ENCODE data around the gene PGLYRP4.

PGLYRP4 gene

GRCh38 chr1:153348511-153349362 is at the start of gene PGLYRP4:
Gene PGLYRP4, minus strand, starts transcription at chr1:153348841. Its CDS starts 909 bp downstream, at chr1:153347932.
- in situ Hi-C loops (cut with HindIII; ENCODE audit: low pct_ligation_motif_present, low pct_unique_long_range_greater_than_20kb, low sequenced_read_pairs): no loop called here
- no peak for DNase-seq

DNA sequence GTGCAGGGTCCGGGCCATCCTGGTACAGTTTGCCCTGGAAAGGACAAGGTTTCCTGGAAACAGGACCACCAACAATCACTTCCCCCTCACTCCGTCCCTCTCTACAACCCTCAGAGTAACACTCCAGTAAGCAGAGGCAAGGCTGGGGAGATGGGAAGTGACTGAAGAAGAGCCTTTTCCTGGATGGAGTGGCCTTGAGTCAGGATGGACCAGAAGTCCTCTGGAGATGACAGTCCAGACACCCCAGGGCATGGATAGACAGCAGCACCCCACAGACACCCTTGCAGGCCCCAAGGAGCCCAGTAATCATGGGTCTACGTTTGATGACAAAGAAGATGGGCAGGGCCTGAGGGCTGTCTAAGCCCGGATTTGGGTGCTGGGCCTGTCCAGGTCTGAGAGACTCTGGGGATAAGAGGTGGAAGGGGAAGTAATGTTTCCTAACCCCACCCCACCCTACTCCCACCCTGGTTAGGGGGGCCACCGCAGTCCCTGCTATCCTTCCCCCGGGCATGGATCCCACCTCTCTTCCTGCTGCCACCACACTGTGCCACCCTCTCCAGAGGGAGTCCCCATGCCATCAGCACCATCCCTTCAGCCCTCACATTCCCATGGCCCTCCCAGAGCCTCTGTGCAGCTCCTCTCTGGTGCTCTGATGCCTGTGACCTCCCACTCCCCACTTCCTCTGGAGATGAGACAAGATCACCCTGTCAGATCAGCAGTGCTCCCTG is 49.4 kb upstream of the PGLYRP4 start:
- DNase-seq: no peak
- in situ Hi-C loops (cut with HindIII; ENCODE audit: low pct_ligation_motif_present, low pct_unique_long_range_greater_than_20kb, low sequenced_read_pairs): no loop called here

- in situ Hi-C loops (cut with HindIII; ENCODE audit: low pct_ligation_motif_present, low pct_unique_long_range_greater_than_20kb, low sequenced_read_pairs): no loop called here
- no peak for DNase-seq
These were observed 48.6 kb upstream of the PGLYRP4 start for GRCh38 chr1:153397051-153397923.

GRCh38 chr1:153396461-153396860 is 47.8 kb upstream of the PGLYRP4 start:
- no peak for DNase-seq
- in situ Hi-C loops (cut with HindIII; ENCODE audit: low pct_ligation_motif_present, low pct_unique_long_range_greater_than_20kb, low sequenced_read_pairs): no loop called here

DNA sequence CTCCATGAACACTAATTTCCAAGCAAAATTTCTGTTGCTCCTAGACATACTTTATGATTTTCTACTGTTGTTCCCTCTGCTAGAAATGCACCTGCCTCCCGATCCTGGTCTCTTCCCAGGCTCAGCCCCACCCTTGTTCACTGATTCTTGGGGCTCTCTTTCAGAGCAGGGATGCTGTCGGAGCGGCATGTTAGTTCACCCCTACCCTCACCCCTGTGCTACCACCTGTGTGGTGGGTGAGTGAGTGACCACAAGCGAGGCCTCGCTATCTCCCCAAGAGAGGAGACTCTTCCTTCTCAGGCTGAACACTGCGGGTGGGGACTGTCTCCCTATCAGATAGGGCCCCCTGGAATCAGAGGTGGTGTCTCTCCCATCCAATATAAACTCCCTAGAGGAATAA is 47.1 kb upstream of the PGLYRP4 start:
- no peak for DNase-seq
- in situ Hi-C loops (cut with HindIII; ENCODE audit: low pct_ligation_motif_present, low pct_unique_long_range_greater_than_20kb, low sequenced_read_pairs): no loop called here

GRCh38 chr1:153395136-153395685 is 46.6 kb upstream of the PGLYRP4 start:
- in situ Hi-C loops (cut with HindIII; ENCODE audit: low pct_ligation_motif_present, low pct_unique_long_range_greater_than_20kb, low sequenced_read_pairs): no loop called here
- peak; percentile 16 for DNase-seq

GRCh38 chr1:153394391-153394790 is 45.8 kb upstream of the PGLYRP4 start:
- DNase-seq: no peak
- in situ Hi-C loops (cut with HindIII; ENCODE audit: low pct_ligation_motif_present, low pct_unique_long_range_greater_than_20kb, low sequenced_read_pairs): no loop called here

- no peak for DNase-seq
- in situ Hi-C loops (cut with HindIII; ENCODE audit: low pct_ligation_motif_present, low pct_unique_long_range_greater_than_20kb, low sequenced_read_pairs): no loop called here
These were observed 45.3 kb upstream of the PGLYRP4 start for GRCh38 chr1:153393926-153394325.

DNA sequence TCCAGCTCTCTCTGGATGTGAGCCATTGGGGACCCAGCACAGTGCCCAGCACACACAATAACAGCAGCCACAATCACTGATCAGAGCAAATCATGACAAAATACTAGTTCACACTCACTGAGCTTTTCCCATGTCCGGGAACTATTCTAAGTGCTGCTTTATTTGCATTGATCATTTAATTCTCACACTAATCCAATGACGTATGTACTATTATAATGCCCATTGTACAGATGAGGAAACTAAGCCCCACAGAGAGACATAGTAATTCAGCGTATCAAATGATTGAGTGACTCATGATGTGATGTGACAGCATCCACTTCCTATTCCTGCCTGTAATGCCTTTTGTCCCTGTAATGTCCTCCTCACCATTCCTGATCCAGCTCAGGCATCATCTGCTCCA is 44.2 kb upstream of the PGLYRP4 start:
- in situ Hi-C loops (cut with HindIII; ENCODE audit: low pct_ligation_motif_present, low pct_unique_long_range_greater_than_20kb, low sequenced_read_pairs): no loop called here
- DNase-seq: no peak

- no peak for DNase-seq
- in situ Hi-C loops (cut with HindIII; ENCODE audit: low pct_ligation_motif_present, low pct_unique_long_range_greater_than_20kb, low sequenced_read_pairs): no loop called here
These were observed 43.6 kb upstream of the PGLYRP4 start for GRCh38 chr1:153392258-153392657.

GRCh38 chr1:153390938-153391710 is 42.5 kb upstream of the PGLYRP4 start, which contains the start of gene S100A8:
Gene S100A8, minus strand, starts transcription at chr1:153391073. Its CDS starts 538 bp downstream, at chr1:153390535.
- no peak for DNase-seq

GRCh38 chr1:153389973-153390879 is 41.6 kb upstream of the PGLYRP4 start:
- in situ Hi-C loops (cut with HindIII; ENCODE audit: low pct_ligation_motif_present, low pct_unique_long_range_greater_than_20kb, low sequenced_read_pairs): no loop called here
- DNase-seq: no peak

More at GRCh38 chr1:153390938-153391710, 42.5 kb upstream of the PGLYRP4 start, which contains the start of gene S100A8:
- in situ Hi-C loops (cut with HindIII; ENCODE audit: low pct_ligation_motif_present, low pct_unique_long_range_greater_than_20kb, low sequenced_read_pairs): no loop called here

DNA sequence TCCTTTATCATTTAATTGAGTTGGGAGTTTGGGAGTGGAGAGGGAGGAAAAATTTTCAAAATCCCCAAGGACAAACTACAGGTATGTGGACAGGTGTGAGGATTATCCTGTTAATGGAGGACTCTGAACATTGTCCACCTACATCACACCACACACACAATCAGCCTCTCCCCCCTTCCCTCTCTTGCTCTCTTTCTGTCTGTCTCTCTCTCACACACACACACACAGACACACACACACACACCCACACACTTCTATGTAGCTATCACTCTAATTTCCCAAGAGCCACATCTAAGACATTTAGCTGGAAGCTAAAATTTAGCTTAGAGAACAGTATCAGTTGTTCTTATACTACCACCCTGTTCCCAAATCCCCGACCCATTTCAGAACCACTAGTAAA is 40.8 kb upstream of the PGLYRP4 start:
- in situ Hi-C loops (cut with HindIII; ENCODE audit: low pct_ligation_motif_present, low pct_unique_long_range_greater_than_20kb, low sequenced_read_pairs): no loop called here
- no peak for DNase-seq

DNA sequence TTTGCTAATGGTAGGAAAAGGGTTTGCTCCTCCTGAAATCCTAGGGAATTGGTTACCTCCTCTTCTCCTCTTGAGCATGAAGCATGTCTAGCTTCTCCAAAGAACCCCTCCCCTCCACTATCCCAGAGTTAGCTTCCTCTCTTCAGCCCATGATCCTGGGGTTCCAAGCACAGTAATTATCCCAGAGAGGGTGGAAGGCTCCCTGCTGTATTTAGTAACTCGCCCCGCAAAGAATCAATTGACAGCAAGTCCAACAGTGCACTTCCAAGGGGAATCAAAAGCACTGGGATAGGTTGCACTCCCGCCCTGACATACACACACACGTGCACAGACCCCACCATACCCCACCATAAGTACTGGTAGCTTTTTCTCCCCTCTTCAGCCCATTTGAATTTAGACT is 39.1 kb upstream of the PGLYRP4 start:
- in situ Hi-C loops (cut with HindIII; ENCODE audit: low pct_ligation_motif_present, low pct_unique_long_range_greater_than_20kb, low sequenced_read_pairs): no loop called here
- no peak for DNase-seq

GRCh38 chr1:153387001-153387400 is 38.4 kb upstream of the PGLYRP4 start:
- no peak for DNase-seq
- in situ Hi-C loops (cut with HindIII; ENCODE audit: low pct_ligation_motif_present, low pct_unique_long_range_greater_than_20kb, low sequenced_read_pairs): no loop called here

DNA sequence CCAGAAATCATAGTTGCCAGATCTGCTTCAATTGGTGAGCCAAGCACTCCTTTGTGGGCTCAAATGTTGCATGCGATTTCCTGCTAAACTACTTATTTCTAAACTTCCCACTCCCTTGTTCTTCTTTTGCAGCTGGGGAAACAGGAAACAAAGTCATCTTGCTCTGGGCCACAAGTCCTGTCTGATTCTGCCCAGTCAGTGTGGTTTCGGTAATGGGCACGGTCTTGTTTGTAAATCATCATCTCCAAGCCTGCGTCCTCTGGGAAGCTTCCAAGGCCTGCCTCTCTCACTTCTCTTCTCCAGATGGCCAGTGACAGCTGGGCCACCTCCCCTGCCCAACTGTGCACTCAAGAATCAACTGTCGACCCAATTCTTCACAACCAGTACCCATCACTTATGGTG is 37.9 kb upstream of the PGLYRP4 start:
- in situ Hi-C loops (cut with HindIII; ENCODE audit: low pct_ligation_motif_present, low pct_unique_long_range_greater_than_20kb, low sequenced_read_pairs): no loop called here
- DNase-seq: no peak

Measured in ACHN (cell line).